ENCODE measurements around the gene BEGAIN. TPM values are rescaled to one million over a fixed set of nuclear protein-coding genes. Genes with fewer than 3 reads are reported as not detected.
A peak's percentile ranks its signal among the peaks of the same experiment; 100 is the strongest.

BEGAIN gene
- total RNA-seq, 1 donor from 2014 or later, result 1.9 TPM

DNA sequence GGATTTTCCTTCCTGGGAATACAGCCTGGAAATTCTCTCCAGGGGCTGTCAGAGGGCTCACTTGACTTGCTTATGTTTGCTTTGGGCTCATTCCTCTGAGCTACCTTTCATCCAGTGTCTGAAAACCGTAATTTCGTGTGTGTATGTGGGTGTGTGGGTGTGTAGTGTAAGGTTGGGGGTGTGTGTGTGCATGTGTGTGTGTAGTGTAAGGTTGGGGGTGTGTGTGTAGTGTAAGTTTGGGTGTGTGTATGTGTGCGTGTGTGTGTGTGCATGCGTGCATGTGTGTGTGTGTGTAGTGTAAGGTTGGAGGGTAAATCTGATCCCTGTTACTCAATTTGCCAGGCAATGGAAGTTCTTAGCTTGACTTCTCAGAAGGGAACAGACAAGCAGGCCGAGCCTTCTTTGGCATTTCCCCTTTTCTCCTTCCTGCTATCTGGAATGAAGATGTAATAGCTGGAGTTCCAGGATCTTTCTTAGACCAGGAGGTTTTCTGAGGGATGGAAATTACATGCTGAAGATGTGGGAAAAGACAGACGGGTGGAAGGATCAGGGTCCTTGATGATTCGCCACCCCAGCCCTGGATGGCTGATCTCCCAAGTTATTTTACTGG, 15.5 kb upstream of the BEGAIN start:
- intact Hi-C loops (cut with micrococcal nuclease), result no loop called here
- Histone ChIP-seq H3K36me3 (no peaks in the 10 kb centered on the region), H3K4me1 (no peaks in the 10 kb centered on the region), H3K9me3 (replicated peaks) (peaks cover 22% of the 10 kb centered on the region), H3K4me3 (no peak overlapping the region), H3K27me3 (ENCODE audit: low read depth) (peaks cover 78% of the 10 kb centered on the region), H3K27ac (replicated peaks) (no peak overlapping the region)
- TF ChIP-seq, protein P1, sequence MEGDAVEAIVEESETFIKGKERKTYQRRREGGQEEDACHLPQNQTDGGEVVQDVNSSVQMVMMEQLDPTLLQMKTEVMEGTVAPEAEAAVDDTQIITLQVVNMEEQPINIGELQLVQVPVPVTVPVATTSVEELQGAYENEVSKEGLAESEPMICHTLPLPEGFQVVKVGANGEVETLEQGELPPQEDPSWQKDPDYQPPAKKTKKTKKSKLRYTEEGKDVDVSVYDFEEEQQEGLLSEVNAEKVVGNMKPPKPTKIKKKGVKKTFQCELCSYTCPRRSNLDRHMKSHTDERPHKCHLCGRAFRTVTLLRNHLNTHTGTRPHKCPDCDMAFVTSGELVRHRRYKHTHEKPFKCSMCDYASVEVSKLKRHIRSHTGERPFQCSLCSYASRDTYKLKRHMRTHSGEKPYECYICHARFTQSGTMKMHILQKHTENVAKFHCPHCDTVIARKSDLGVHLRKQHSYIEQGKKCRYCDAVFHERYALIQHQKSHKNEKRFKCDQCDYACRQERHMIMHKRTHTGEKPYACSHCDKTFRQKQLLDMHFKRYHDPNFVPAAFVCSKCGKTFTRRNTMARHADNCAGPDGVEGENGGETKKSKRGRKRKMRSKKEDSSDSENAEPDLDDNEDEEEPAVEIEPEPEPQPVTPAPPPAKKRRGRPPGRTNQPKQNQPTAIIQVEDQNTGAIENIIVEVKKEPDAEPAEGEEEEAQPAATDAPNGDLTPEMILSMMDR (IDR thresholded peaks at IDR 0.05; ENCODE audit: borderline replicate concordance), result no peak
- no peak for DNase-seq

DNA sequence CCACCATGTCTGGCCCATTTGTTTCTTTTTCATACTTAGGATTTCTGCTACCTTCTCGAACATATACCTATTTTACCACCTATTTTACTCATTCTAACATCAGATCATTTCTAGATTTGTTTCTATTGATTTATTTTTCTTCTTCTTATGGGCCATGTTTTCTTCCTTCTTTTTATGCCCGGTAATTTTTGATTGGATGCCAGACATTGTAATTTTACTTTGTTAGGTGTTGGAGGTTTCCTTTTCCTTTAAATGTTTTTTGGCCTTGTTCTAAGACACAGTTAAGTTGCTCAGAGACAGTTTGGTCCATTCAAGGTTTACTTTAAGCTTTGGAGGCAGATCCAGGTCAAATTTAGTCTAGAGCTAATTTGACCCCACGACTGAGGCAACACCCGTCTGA, 14.7 kb upstream of the BEGAIN start:
- Histone ChIP-seq H3K9me3 (replicated peaks) (peaks cover 22% of the 10 kb centered on the region), H3K4me3 (no peak overlapping the region), H3K27me3 (ENCODE audit: low read depth) (peaks cover 74% of the 10 kb centered on the region), H3K27ac (replicated peaks) (no peak overlapping the region), H3K36me3 (no peaks in the 10 kb centered on the region), H3K4me1 (no peaks in the 10 kb centered on the region)
- TF ChIP-seq, protein P1 (IDR thresholded peaks at IDR 0.05; ENCODE audit: borderline replicate concordance), result no peak
- intact Hi-C loops (cut with micrococcal nuclease), result no loop called here
- DNase-seq, result no peak

DNA sequence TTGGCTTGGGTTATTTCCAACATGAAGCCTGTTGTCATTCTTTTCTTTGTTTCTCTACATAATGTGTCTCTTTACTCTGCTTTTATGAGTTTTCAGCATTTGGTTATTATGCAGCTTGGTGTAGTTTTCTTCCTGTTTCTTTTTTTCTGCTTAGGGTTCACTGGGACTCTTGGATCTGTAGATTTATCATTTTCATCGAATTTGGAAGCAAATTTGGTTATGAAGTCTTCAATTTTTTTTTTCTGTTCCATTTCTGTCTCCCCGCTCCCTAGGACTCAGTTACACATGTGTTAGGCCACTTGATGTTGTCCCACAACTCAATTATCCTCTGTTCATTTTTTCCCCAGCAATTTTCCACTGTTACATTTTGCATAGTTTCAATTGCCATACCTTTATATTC, 13.8 kb upstream of the BEGAIN start:
- no peak overlapping the region for H3K4me3 ChIP-seq
- no peak overlapping the region for H3K27ac ChIP-seq (replicated peaks)
- TF ChIP-seq, protein P1 (IDR thresholded peaks at IDR 0.05; ENCODE audit: borderline replicate concordance), result no peak
- no peaks in the 10 kb centered on the region for H3K4me1 ChIP-seq
- intact Hi-C loops (cut with micrococcal nuclease), result no loop called here
- H3K9me3 ChIP-seq (replicated peaks), result peaks cover 22% of the 10 kb centered on the region
- DNase-seq, result no peak
- H3K36me3 ChIP-seq, result no peaks in the 10 kb centered on the region
- peaks cover 74% of the 10 kb centered on the region for H3K27me3 ChIP-seq (ENCODE audit: low read depth)

DNA sequence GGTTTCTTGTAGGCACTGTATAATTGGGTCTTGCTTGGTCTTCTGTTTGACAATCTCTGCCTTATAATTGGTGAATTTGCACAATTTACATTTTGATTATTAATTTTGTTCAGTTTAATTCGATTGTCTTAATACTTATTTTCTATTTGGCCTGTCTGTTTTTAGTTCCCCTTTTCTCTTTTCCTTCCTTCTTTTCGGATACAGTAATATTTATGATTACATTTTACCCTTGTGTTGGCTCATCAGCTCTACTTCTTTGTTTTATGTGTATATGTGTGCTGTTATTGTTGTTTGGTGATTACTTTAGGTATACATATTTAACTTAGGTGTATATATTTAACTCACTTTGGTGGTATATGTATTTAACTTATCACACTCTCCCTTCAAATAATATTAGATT, 12.8 kb upstream of the BEGAIN start:
- Histone ChIP-seq H3K27ac (replicated peaks) (no peak overlapping the region), H3K36me3 (no peaks in the 10 kb centered on the region), H3K27me3 (ENCODE audit: low read depth) (peaks cover 72% of the 10 kb centered on the region), H3K9me3 (replicated peaks) (peaks cover 22% of the 10 kb centered on the region), H3K4me1 (no peaks in the 10 kb centered on the region), H3K4me3 (no peak overlapping the region)
- intact Hi-C loops (cut with micrococcal nuclease), result no loop called here
- TF ChIP-seq, protein P1 (IDR thresholded peaks at IDR 0.05; ENCODE audit: borderline replicate concordance), result no peak
- DNase-seq, result no peak

DNA sequence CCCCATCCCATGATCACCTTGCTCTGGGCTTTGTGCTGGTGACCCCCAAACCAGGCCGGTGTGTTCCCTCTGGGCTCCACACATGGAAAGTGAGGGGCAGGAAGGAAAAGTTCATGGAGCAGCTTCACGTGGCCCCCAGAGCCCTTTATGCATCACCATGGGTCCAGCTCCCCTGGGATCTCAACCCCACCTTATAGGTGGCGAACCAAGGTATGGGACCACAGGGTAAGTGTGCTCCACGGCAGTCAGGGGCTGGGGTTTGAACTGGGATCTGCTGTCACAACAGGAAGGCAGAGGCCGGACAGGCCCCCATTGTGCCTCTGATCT, 7.4 kb upstream of the BEGAIN start:
- Histone ChIP-seq H3K9me3 (replicated peaks) (no peaks in the 10 kb centered on the region), H3K27me3 (ENCODE audit: low read depth) (peaks cover 93% of the 10 kb centered on the region), H3K4me1 (no peaks in the 10 kb centered on the region), H3K27ac (replicated peaks) (no peak overlapping the region), H3K36me3 (no peaks in the 10 kb centered on the region), H3K4me3 (no peak overlapping the region)
- TF ChIP-seq, protein P1 (IDR thresholded peaks at IDR 0.05; ENCODE audit: borderline replicate concordance), result no peak
- intact Hi-C loops (cut with micrococcal nuclease), result no loop called here
- peak; percentile 4 for DNase-seq

Data from left ventricle myocardium inferior (tissue), 1 donor.